T follicular helper cell (primary cell): ENCODE results near the gene TMBIM6.

Source experiments
- DNase-seq: peaks from one replicate; pipeline ENCODE4 v3.0.0-alpha.2; 2020; ENCODE audit warnings: low read depth

Gene TMBIM6

DNA sequence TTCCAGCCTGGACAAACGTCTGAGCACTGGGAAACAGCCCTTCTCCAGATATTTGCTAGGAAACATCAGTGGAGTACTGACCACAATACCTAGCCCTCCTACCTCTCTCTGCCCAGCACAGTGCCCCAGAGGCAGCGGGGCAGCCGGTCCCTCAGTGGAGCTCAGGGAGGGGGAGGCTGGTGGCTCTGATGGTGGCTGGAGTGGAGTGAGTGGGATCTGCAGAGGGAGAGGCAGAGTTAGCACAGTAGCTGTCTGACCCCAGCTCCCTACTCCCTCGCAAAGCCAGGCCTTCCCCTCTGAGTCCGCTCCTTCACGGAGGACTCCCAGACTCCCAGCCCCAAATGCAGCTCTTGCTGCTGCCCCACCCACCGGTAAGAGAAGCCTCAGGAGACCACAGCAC is 56.9 kb downstream of the TMBIM6 start:
- DNase-seq = no peak

DNA sequence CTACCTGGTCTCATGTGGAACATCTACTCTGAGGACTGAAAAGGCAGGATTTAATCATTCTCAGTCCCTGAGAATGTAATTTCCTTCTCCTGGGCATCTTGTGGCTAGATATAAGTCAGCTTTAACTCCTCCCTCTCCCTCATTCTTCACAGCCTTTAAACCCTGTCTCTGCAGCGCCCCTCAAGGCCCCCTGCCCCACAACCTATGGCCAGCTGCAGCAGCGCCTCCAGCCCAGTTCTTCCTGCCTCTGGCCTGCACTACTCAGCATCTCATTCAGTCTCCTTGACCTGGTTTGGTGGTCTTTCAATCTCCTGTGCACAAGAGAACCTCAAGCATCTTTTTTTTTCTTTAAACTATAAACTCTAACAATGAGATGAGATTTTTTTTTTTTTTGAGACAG is 57.6 kb downstream of the TMBIM6 start:
- no peak for DNase-seq

DNA sequence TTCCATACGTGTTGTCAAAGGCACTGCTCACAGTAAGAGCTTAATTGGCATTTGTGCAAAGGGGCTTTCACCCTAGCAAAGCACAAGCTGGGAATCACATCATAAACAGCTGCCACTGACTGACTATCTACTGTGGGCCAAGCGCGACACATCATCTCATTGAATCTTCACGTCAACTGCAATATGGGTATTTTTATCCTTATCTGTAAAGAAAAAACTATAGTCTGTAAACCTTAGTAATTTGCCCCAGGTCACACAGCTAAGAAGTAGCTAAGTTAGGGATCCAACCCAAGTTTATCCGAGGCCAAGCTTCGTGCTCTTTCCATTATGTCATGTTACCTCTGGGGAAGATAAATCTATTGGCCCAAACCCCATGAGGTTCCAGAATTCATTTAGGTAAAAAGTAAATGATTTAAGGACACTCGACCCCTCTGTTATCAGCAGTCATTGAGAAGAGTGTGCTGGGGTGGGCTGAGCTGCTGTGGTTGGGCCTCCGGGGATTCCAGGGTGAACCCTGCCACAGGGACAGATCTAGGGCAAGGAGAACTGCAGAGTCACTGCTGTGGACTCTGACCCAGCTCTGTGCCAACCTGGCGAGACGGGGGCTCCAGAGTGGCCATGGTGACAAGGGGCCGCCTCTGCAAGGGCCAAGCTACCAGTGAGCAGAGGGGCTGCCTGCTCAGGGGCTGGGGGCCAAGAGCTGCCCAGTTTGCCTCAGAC is 59.2 kb downstream of the TMBIM6 start:
- DNase-seq = no peak

DNA sequence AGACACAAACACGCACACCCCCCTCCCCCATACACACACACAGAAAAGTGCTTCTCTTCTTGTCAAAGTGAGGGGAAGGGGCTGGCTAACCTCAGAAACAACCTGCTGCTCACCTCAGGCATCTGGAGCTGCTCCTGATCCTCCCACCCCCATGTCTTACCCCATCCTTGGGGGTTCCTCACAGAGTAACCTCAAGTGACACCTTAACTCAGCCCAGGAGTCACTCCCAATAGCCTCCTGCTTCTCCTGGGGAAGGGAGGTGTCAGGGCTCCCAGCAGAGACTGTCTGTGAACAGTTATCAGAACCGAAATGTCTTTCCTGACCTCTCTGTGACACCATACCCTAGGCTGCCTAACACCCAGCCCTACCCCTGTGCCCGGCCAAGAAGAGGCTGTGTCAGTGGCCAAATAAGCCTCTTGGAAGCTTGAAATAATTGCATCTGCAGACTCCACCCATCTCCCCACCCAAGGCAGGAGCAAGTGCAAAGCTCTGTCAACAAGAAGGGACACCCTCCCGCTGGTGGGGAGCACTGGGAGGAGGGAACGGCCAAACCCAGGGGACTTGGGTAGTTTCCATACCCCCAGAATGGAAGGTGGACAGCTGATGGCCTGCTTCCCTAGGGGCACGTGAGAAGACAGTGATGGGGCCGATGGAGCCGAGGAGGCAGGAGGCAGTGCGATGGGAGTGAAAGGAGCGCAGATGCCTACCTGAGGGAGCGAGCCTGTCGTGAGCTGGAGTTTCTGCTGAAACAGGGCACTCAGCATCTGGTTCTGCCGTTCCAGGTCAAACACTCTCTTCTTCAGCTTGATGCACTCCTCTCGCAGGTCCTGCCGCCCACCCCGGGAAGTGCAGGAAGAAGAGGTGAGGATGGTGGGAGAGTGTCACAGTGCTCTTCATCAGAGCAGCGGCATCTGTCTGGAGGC is 60.0 kb downstream of the TMBIM6 start:
- DNase-seq = no peak

DNA sequence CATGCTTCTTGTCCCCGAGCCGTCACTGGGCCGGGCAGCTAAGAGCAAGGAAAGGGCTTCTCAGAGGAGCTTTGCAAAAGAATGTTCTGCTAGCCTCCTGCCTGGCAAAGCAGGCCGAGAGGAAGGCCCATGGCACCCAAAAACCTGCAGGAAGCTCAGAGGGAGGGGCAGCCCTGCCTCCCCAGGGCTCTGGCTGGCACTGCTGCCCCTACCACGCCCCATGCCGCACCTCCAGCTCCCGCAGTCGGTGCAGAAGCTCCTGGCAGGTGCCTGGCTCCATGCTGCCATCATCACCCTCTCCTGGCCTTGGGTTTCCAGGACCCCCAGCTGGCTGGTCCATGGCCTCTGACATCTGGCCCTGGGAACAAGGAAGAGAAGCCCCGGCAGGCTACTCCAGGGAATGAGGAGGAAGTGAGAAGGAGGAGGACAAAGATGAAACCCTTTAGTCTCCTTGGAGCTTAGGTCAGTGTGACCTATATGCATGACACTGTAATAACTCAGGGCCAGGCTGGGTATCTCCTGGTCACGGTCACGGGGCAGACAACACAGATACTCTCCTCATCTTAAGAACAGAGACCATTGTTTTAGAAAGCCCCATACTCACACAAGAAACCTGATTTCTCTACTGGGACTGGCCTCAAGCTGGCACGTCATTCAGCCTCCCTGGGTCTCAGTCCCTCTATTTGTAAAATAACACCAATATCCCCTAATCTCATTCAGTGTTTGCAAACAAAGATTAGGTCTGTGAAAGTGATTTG is 62.5 kb downstream of the TMBIM6 start:
- no peak for DNase-seq

GRCh38 chr12:49804821-49805220 is 63.5 kb downstream of the TMBIM6 start:
- DNase-seq = no peak

DNA sequence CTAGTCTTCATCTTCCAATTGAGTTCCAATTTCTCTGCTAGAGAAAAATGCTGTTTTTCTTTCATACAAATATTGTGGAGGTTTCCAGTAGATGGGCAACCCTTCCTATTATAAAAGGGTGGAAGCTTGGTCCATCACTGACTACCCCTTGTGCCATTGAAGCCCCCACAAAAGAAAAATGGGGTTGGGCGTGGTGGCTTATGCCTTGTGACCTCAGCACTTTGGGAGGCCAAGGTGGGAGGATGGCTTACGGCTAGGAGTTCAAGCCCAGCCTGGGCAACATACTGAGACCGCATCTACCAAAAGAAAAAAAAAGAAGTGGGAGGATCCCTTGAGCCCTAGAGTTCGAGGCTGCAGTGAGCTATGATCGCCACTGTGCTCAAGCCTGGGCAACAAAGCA is 64.1 kb downstream of the TMBIM6 start:
- DNase-seq = no peak

GRCh38 chr12:49806321-49806813 is 65.0 kb downstream of the TMBIM6 start:
- no peak for DNase-seq

- no peak for DNase-seq
These were observed 65.5 kb downstream of the TMBIM6 start for GRCh38 chr12:49806877-49807276.

DNA sequence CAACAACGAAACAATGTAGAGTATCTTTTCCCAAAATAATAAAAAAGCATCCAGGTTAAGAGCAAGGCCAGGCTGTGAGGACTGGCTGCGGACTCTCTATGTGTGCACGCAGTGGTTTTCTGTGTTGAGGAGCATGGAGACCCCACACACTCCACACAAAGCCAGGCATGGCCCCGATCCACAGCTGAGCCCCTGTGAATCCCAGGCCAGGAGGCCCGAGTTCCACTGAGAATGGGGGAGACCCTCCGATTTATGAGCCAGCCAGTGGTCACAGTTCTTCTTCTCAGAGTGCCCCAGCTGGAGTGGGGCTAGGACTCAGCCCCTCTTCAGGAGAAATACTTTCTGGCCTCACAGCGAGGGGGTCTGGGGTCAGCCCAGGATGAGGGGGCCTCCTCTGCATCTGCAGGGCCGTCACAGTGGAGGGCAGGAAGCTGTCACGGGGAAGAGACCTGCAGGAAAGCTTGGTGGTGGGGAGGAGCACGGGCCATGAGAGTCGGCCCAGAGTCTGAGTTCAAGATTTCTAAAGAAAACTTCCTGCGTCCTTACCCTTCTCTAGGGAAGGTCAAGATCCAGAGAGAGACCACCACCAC is 66.7 kb downstream of the TMBIM6 start:
- DNase-seq = no peak

- DNase-seq = no peak
These were observed 67.5 kb downstream of the TMBIM6 start for GRCh38 chr12:49808686-49809380.

DNA sequence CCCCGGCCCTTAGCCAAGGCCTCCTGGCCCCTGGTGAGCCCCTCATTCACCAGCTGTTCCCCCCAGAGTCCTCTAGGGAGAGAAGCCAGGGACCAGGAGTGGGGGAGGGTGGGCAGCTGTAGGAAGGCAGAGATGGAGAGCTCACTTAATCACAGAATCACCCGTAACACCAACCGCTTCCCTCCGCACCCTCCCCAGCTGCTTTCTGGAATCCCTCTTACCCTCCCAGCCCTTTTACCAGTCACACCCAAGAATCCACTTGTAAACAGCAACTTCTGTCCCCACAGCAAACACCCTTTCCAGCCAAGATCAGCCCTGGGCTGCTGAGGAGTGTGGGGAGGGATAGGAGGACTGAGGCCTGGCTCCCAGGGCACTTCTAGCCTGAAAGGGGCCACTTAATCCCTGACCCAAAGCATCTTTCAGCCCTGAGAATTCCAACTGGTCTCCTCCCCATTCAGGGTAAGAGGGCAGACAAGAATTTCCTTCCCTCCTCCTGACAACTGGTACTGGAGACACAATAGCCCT is 68.1 kb downstream of the TMBIM6 start:
- DNase-seq = no peak

DNA sequence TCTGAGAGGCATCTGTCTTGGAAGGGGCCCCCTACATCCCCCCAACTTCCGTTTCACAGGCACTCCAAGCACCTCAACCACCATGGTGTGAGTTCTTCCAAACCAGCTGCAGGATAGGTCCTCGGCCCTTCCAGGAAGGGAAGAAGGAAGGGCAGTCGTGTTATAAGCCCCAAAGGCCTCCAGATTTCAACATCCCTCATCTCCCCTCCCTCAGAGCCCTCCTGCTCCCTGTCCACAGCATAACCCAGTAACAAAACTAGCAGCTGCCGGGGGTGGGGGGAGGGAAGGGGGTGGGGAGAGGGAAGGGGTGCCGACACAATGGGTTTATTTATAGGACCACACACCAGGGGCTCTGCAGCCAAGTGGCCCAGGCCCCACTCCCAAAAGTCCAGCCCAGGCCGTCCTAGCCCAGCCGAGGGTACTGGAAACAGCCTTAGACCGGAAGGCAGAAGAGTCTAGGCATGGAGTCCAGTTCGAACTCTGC is 68.6 kb downstream of the TMBIM6 start:
- DNase-seq = no peak

DNA sequence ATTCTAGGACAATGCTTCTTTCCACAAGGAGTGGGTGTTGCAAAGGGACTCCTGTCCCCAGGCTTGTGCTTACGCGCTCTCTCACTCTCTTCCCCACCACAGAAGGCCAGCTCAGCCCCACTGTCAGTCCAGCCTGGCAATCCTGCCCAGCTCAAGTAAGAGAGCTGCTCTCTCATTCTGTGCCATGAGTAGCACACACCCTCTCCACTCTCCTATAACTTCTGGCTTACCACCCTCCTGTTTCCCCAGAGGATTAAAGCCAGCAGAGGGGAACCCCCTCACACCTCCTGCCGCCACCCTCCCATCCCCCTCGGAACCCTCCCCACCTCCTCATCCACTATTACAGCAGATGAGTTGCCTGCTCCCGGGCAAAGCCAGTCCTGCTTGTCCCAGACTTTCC is 69.8 kb downstream of the TMBIM6 start:
- no peak for DNase-seq

- DNase-seq = no peak
These were observed 70.6 kb downstream of the TMBIM6 start for GRCh38 chr12:49811961-49812401.

GRCh38 chr12:49813131-49813530 is 71.8 kb downstream of the TMBIM6 start:
- no peak for DNase-seq
